ENCODE measurements around the gene ADGRG3.

DNA sequence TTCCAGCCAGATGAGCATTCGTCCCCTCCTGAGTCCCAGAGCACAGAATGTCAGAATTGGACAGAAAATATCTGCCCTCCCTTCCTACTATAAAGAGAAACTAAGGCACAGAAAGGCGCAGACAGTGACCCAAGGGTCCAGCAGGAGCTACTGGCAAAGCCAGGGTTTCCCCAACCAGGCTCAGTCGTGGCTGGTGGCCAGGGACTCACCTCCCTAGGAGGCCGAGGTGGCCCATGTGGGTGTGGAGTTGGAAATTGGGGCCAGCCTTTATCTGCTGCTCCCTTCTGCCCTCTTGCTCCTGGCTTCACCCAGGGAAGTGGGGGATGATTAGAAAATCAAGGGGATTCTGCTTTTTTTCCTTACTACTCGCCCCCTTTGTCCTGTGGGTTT lies 27.6 kb downstream of the ADGRG3 start:
- no peak for TF ChIP-seq POLR2A (IDR thresholded peaks at IDR 0.05)
- TF ChIP-seq, protein P1, sequence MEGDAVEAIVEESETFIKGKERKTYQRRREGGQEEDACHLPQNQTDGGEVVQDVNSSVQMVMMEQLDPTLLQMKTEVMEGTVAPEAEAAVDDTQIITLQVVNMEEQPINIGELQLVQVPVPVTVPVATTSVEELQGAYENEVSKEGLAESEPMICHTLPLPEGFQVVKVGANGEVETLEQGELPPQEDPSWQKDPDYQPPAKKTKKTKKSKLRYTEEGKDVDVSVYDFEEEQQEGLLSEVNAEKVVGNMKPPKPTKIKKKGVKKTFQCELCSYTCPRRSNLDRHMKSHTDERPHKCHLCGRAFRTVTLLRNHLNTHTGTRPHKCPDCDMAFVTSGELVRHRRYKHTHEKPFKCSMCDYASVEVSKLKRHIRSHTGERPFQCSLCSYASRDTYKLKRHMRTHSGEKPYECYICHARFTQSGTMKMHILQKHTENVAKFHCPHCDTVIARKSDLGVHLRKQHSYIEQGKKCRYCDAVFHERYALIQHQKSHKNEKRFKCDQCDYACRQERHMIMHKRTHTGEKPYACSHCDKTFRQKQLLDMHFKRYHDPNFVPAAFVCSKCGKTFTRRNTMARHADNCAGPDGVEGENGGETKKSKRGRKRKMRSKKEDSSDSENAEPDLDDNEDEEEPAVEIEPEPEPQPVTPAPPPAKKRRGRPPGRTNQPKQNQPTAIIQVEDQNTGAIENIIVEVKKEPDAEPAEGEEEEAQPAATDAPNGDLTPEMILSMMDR (IDR thresholded peaks at IDR 0.05) = no peak

Measured in thyroid gland (tissue), 4 donors.